ENCODE results near the gene SLC38A11.
"Not testable (repeated sequence)": the region's sequence is repeated elsewhere in the genome, so short reads cannot be mapped to it uniquely, and the experiment has no call there.

- not testable (repeated sequence) for TF ChIP-seq POLR2A (IDR thresholded peaks at IDR 0.05); CTCF (IDR thresholded peaks at IDR 0.05 in 4 of 5, conservative IDR thresholded peaks at IDR 0.05 in 1 of 5)
Measured at GRCh38 chr2:164980688-164981087, 25.4 kb upstream of the SLC38A11 start.
